ENCODE data around the gene UCMA. TPM values are rescaled to one million over a fixed set of nuclear protein-coding genes. Genes with fewer than 3 reads are reported as not detected.

Gene UCMA
- total RNA-seq, 1 experiment from 2014 or later: not detected

- H3K27ac Mint-ChIP-seq (ENCODE audit: low read depth, unreplicated experiment): no peak overlapping the region
- ChIA-PET POLR2A (interaction anchor here (0.6 kb wide), 2 partner anchors 11 to 97 kb away, joined by 3 read pairs; no protein-coding TSS in a partner anchor), CTCF (no interaction called here)
- TF ChIP-seq, protein P1, sequence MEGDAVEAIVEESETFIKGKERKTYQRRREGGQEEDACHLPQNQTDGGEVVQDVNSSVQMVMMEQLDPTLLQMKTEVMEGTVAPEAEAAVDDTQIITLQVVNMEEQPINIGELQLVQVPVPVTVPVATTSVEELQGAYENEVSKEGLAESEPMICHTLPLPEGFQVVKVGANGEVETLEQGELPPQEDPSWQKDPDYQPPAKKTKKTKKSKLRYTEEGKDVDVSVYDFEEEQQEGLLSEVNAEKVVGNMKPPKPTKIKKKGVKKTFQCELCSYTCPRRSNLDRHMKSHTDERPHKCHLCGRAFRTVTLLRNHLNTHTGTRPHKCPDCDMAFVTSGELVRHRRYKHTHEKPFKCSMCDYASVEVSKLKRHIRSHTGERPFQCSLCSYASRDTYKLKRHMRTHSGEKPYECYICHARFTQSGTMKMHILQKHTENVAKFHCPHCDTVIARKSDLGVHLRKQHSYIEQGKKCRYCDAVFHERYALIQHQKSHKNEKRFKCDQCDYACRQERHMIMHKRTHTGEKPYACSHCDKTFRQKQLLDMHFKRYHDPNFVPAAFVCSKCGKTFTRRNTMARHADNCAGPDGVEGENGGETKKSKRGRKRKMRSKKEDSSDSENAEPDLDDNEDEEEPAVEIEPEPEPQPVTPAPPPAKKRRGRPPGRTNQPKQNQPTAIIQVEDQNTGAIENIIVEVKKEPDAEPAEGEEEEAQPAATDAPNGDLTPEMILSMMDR (IDR thresholded peaks at IDR 0.05; ENCODE audit: unreplicated experiment): no peak
- no peaks in the 10 kb centered on the region for H3K36me3 Mint-ChIP-seq (ENCODE audit: insufficient read depth, unreplicated experiment)
- BruUV-seq (replicated peaks): no TSS peak
- H3K27me3 Mint-ChIP-seq (ENCODE audit: insufficient read depth, unreplicated experiment): no peaks in the 10 kb centered on the region
- no peaks in the 10 kb centered on the region for H3K9me3 Mint-ChIP-seq (ENCODE audit: unreplicated experiment)
- intact Hi-C loops (cut with micrococcal nuclease): no loop called here
- H3K4me3 Mint-ChIP-seq (ENCODE audit: unreplicated experiment): no peak overlapping the region
- no peaks in the 10 kb centered on the region for H3K4me1 Mint-ChIP-seq (ENCODE audit: insufficient read depth, unreplicated experiment)
- DNase-seq (ENCODE audit: unreplicated experiment): no peak
Measured at GRCh38 chr10:13213163-13213562, 21.0 kb downstream of the UCMA start.

- peaks cover 6% of the 10 kb centered on the region for H3K36me3 Mint-ChIP-seq (ENCODE audit: insufficient read depth, unreplicated experiment)
- CTCF ChIA-PET: interaction anchor here (0.6 to 5.4 kb wide), 26 partner anchors 9 to 1958 kb away, joined by 3 to 60 read pairs (median 4); no protein-coding TSS in a partner anchor
Measured at GRCh38 chr10:13206546-13207443, 27.4 kb downstream of the UCMA start.

GRCh38 chr10:13206091-13206490, 28.1 kb downstream of the UCMA start:
- no TSS peak for BruUV-seq (replicated peaks)
- POLR2A ChIA-PET: interaction anchor here (0.7 to 1.1 kb wide), 3 partner anchors 93 to 640 kb away, joined by 4 to 10 read pairs (median 6); partner anchors contain the start of gene PHYH
- no peaks in the 10 kb centered on the region for H3K9me3 Mint-ChIP-seq (ENCODE audit: unreplicated experiment)
- no peaks in the 10 kb centered on the region for H3K4me1 Mint-ChIP-seq (ENCODE audit: insufficient read depth, unreplicated experiment)
- no peak for DNase-seq (ENCODE audit: unreplicated experiment)
- H3K27ac Mint-ChIP-seq (ENCODE audit: low read depth, unreplicated experiment): no peak overlapping the region
- H3K27me3 Mint-ChIP-seq (ENCODE audit: insufficient read depth, unreplicated experiment): no peaks in the 10 kb centered on the region
- H3K36me3 Mint-ChIP-seq (ENCODE audit: insufficient read depth, unreplicated experiment): peaks cover 6% of the 10 kb centered on the region
- intact Hi-C loops (cut with micrococcal nuclease): loop anchor here (1.0 kb wide), 1 partner anchor 96 kb away; no protein-coding TSS in a partner anchor
- CTCF ChIA-PET: interaction anchor here (0.6 to 5.4 kb wide), 18 partner anchors 8 to 1959 kb away, joined by 3 to 60 read pairs (median 4); no protein-coding TSS in a partner anchor
- no peak overlapping the region for H3K4me3 Mint-ChIP-seq (ENCODE audit: unreplicated experiment)
- TF ChIP-seq, protein P1 (IDR thresholded peaks at IDR 0.05; ENCODE audit: unreplicated experiment): no peak

More at GRCh38 chr10:13206546-13207443, 27.4 kb downstream of the UCMA start:
- Mint-ChIP-seq H3K27ac (ENCODE audit: low read depth, unreplicated experiment) (no peak overlapping the region), H3K27me3 (ENCODE audit: insufficient read depth, unreplicated experiment) (no peaks in the 10 kb centered on the region), H3K4me1 (ENCODE audit: insufficient read depth, unreplicated experiment) (no peaks in the 10 kb centered on the region), H3K4me3 (ENCODE audit: unreplicated experiment) (no peak overlapping the region), H3K9me3 (ENCODE audit: unreplicated experiment) (no peaks in the 10 kb centered on the region)
- intact Hi-C loops (cut with micrococcal nuclease): loop anchor here (1.0 kb wide), 1 partner anchor 96 kb away; no protein-coding TSS in a partner anchor
- peak; percentile 4 for DNase-seq (ENCODE audit: unreplicated experiment)
- TF ChIP-seq, protein P1 (IDR thresholded peaks at IDR 0.05; ENCODE audit: unreplicated experiment): peak; percentile 48
- POLR2A ChIA-PET: interaction anchor here (0.7 to 1.1 kb wide), 4 partner anchors 45 to 95 kb away, joined by 3 to 10 read pairs (median 6); partner anchors contain the start of gene PHYH
- no TSS peak for BruUV-seq (replicated peaks)

DNA sequence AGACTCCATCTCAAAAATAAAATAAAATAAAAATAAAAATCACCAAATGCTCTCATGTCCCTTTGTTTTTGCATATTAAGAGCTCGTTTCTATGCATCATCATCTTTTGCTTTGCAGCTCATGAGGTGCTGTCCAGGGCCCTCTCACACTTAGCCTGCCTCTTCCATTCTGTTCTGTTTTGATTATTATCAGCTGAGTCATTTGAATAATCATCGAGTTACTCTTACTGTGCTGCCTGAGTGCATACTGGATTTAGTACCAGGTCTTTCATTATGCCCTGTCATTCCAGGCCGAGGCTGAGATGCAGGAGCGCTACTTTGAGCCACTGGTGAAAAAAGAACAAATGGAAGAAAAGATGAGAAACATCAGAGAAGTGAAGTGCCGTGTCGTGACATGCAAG, 33.0 kb downstream of the UCMA start:
- no peaks in the 10 kb centered on the region for H3K4me1 Mint-ChIP-seq (ENCODE audit: insufficient read depth, unreplicated experiment)
- intact Hi-C loops (cut with micrococcal nuclease): no loop called here
- no peak overlapping the region for H3K4me3 Mint-ChIP-seq (ENCODE audit: unreplicated experiment)
- POLR2A ChIA-PET: no interaction called here
- TF ChIP-seq, protein P1 (IDR thresholded peaks at IDR 0.05; ENCODE audit: unreplicated experiment): no peak
- H3K36me3 Mint-ChIP-seq (ENCODE audit: insufficient read depth, unreplicated experiment): peaks cover 6% of the 10 kb centered on the region
- no peak overlapping the region for H3K27ac Mint-ChIP-seq (ENCODE audit: low read depth, unreplicated experiment)
- CTCF ChIA-PET: interaction anchor here (0.6 to 0.7 kb wide), 2 partner anchors 9 to 356 kb away, joined by 3 to 4 read pairs; no protein-coding TSS in a partner anchor
- DNase-seq (ENCODE audit: unreplicated experiment): no peak
- no peaks in the 10 kb centered on the region for H3K9me3 Mint-ChIP-seq (ENCODE audit: unreplicated experiment)
- H3K27me3 Mint-ChIP-seq (ENCODE audit: insufficient read depth, unreplicated experiment): no peaks in the 10 kb centered on the region
- no TSS peak for BruUV-seq (replicated peaks)

All from MCF 10A (cell line).